Measurements from ENCODE around the gene EML4. TPM values are rescaled to one million over a fixed set of nuclear protein-coding genes. Genes with fewer than 3 reads are reported as not detected.
A peak's percentile ranks its signal among the peaks of the same experiment; 100 is the strongest.

The EML4 gene
- total RNA-seq, 1 donor from 2014 or later = 56.7 TPM

- H3K9me3 Mint-ChIP-seq = no peaks in the 10 kb centered on the region
- peaks cover 36% of the 10 kb centered on the region for H3K4me1 Mint-ChIP-seq (ENCODE audit: low read depth)
- no peaks in the 10 kb centered on the region for H3K27me3 Mint-ChIP-seq (ENCODE audit: insufficient read depth)
- no peak overlapping the region for H3K4me3 Mint-ChIP-seq
- H3K36me3 Mint-ChIP-seq (ENCODE audit: low read depth) = peaks cover 37% of the 10 kb centered on the region
- DNase-seq (ENCODE audit: low spot score) = no peak
- intact Hi-C loops (cut with micrococcal nuclease) = loop anchor here (5.0 kb wide), 1 partner anchor 41 kb away; no protein-coding TSS in a partner anchor
- H3K27ac Mint-ChIP-seq = no peak overlapping the region
These were observed 117.3 kb downstream of the EML4 start for GRCh38 chr2:42286268-42286946.

- Mint-ChIP-seq H3K27ac (no peak overlapping the region), H3K27me3 (ENCODE audit: insufficient read depth) (no peaks in the 10 kb centered on the region), H3K4me1 (ENCODE audit: low read depth) (peaks cover 40% of the 10 kb centered on the region), H3K4me3 (no peak overlapping the region), H3K36me3 (ENCODE audit: low read depth) (peaks cover 41% of the 10 kb centered on the region), H3K9me3 (no peaks in the 10 kb centered on the region)
- DNase-seq (ENCODE audit: low spot score) = no peak
- intact Hi-C loops (cut with micrococcal nuclease) = loop anchor here (5.0 kb wide), 1 partner anchor 38 kb away; no protein-coding TSS in a partner anchor
These were observed 119.7 kb downstream of the EML4 start for GRCh38 chr2:42288811-42289210.

GRCh38 chr2:42289222-42289621 is 120.1 kb downstream of the EML4 start:
- intact Hi-C loops (cut with micrococcal nuclease) = loop anchor here (5.0 kb wide), 1 partner anchor 38 kb away; no protein-coding TSS in a partner anchor
- DNase-seq (ENCODE audit: low spot score) = no peak
- Mint-ChIP-seq H3K4me1 (ENCODE audit: low read depth) (peaks cover 40% of the 10 kb centered on the region), H3K27ac (peak overlapping the region; percentile 40), H3K27me3 (ENCODE audit: insufficient read depth) (no peaks in the 10 kb centered on the region), H3K4me3 (no peak overlapping the region), H3K36me3 (ENCODE audit: low read depth) (peaks cover 39% of the 10 kb centered on the region), H3K9me3 (no peaks in the 10 kb centered on the region)

- Mint-ChIP-seq H3K9me3 (no peaks in the 10 kb centered on the region), H3K27ac (no peak overlapping the region), H3K4me3 (no peak overlapping the region), H3K27me3 (ENCODE audit: insufficient read depth) (no peaks in the 10 kb centered on the region), H3K4me1 (ENCODE audit: low read depth) (peaks cover 44% of the 10 kb centered on the region), H3K36me3 (ENCODE audit: low read depth) (peaks cover 41% of the 10 kb centered on the region)
- DNase-seq (ENCODE audit: low spot score) = no peak
- intact Hi-C loops (cut with micrococcal nuclease) = no loop called here
These were observed 120.9 kb downstream of the EML4 start for GRCh38 chr2:42290005-42290404.

- no peaks in the 10 kb centered on the region for H3K9me3 Mint-ChIP-seq
- intact Hi-C loops (cut with micrococcal nuclease) = no loop called here
- peaks cover 50% of the 10 kb centered on the region for H3K4me1 Mint-ChIP-seq (ENCODE audit: low read depth)
- no peak overlapping the region for H3K4me3 Mint-ChIP-seq
- DNase-seq (ENCODE audit: low spot score) = no peak
- peaks cover 52% of the 10 kb centered on the region for H3K36me3 Mint-ChIP-seq (ENCODE audit: low read depth)
- H3K27ac Mint-ChIP-seq = no peak overlapping the region
- no peaks in the 10 kb centered on the region for H3K27me3 Mint-ChIP-seq (ENCODE audit: insufficient read depth)
These were observed 123.9 kb downstream of the EML4 start for GRCh38 chr2:42293019-42293418.

GRCh38 chr2:42296226-42296625 is 127.1 kb downstream of the EML4 start:
- intact Hi-C loops (cut with micrococcal nuclease) = loop anchor here (2.0 to 5.0 kb wide), 2 partner anchors 44 to 65 kb away; partner anchors contain the start of gene COX7A2L
- H3K4me3 Mint-ChIP-seq = no peak overlapping the region
- peaks cover 50% of the 10 kb centered on the region for H3K4me1 Mint-ChIP-seq (ENCODE audit: low read depth)
- no peak for DNase-seq (ENCODE audit: low spot score)
- peaks cover 54% of the 10 kb centered on the region for H3K36me3 Mint-ChIP-seq (ENCODE audit: low read depth)
- peak overlapping the region; percentile 25 for H3K27ac Mint-ChIP-seq
- no peaks in the 10 kb centered on the region for H3K9me3 Mint-ChIP-seq
- H3K27me3 Mint-ChIP-seq (ENCODE audit: insufficient read depth) = no peaks in the 10 kb centered on the region

- Mint-ChIP-seq H3K27me3 (ENCODE audit: insufficient read depth) (no peaks in the 10 kb centered on the region), H3K4me1 (ENCODE audit: low read depth) (peaks cover 46% of the 10 kb centered on the region), H3K27ac (peak overlapping the region; percentile 25), H3K36me3 (ENCODE audit: low read depth) (peaks cover 48% of the 10 kb centered on the region), H3K9me3 (no peaks in the 10 kb centered on the region), H3K4me3 (peak overlapping the region; percentile 10)
- intact Hi-C loops (cut with micrococcal nuclease) = loop anchor here (2.0 to 5.0 kb wide), 2 partner anchors 45 to 63 kb away; partner anchors contain the start of gene COX7A2L
- DNase-seq (ENCODE audit: low spot score) = no peak
These were observed 128.3 kb downstream of the EML4 start for GRCh38 chr2:42297322-42297936.

- H3K27ac Mint-ChIP-seq = no peak overlapping the region
- no peaks in the 10 kb centered on the region for H3K9me3 Mint-ChIP-seq
- no peak for DNase-seq (ENCODE audit: low spot score)
- no peak overlapping the region for H3K4me3 Mint-ChIP-seq
- intact Hi-C loops (cut with micrococcal nuclease) = loop anchor here (5.0 kb wide), 1 partner anchor 46 kb away; no protein-coding TSS in a partner anchor
- peaks cover 45% of the 10 kb centered on the region for H3K4me1 Mint-ChIP-seq (ENCODE audit: low read depth)
- H3K36me3 Mint-ChIP-seq (ENCODE audit: low read depth) = peaks cover 48% of the 10 kb centered on the region
- no peaks in the 10 kb centered on the region for H3K27me3 Mint-ChIP-seq (ENCODE audit: insufficient read depth)
These were observed 129.0 kb downstream of the EML4 start for GRCh38 chr2:42298132-42298531.

- H3K27ac Mint-ChIP-seq = peak overlapping the region; percentile 45
- no peaks in the 10 kb centered on the region for H3K9me3 Mint-ChIP-seq
- peaks cover 45% of the 10 kb centered on the region for H3K4me1 Mint-ChIP-seq (ENCODE audit: low read depth)
- H3K27me3 Mint-ChIP-seq (ENCODE audit: insufficient read depth) = no peaks in the 10 kb centered on the region
- intact Hi-C loops (cut with micrococcal nuclease) = loop anchor here (5.0 kb wide), 1 partner anchor 47 kb away; no protein-coding TSS in a partner anchor
- H3K36me3 Mint-ChIP-seq (ENCODE audit: low read depth) = peaks cover 52% of the 10 kb centered on the region
- no peak overlapping the region for H3K4me3 Mint-ChIP-seq
- DNase-seq (ENCODE audit: low spot score) = no peak
These were observed 130.0 kb downstream of the EML4 start for GRCh38 chr2:42298996-42299754.

GRCh38 chr2:42300527-42300926 is 131.4 kb downstream of the EML4 start:
- Mint-ChIP-seq H3K27me3 (ENCODE audit: insufficient read depth) (no peaks in the 10 kb centered on the region), H3K4me1 (ENCODE audit: low read depth) (peaks cover 42% of the 10 kb centered on the region), H3K4me3 (no peak overlapping the region), H3K27ac (no peak overlapping the region), H3K9me3 (no peaks in the 10 kb centered on the region), H3K36me3 (ENCODE audit: low read depth) (peaks cover 50% of the 10 kb centered on the region)
- intact Hi-C loops (cut with micrococcal nuclease) = no loop called here
- DNase-seq (ENCODE audit: low spot score) = no peak

- Mint-ChIP-seq H3K4me1 (ENCODE audit: low read depth) (peaks cover 24% of the 10 kb centered on the region), H3K27ac (no peak overlapping the region), H3K9me3 (no peaks in the 10 kb centered on the region), H3K4me3 (no peak overlapping the region), H3K27me3 (ENCODE audit: insufficient read depth) (no peaks in the 10 kb centered on the region), H3K36me3 (ENCODE audit: low read depth) (peaks cover 42% of the 10 kb centered on the region)
- intact Hi-C loops (cut with micrococcal nuclease) = no loop called here
- DNase-seq (ENCODE audit: low spot score) = no peak
These were observed 134.1 kb downstream of the EML4 start for GRCh38 chr2:42303252-42303651.

GRCh38 chr2:42304059-42304713 is 135.0 kb downstream of the EML4 start:
- H3K27me3 Mint-ChIP-seq (ENCODE audit: insufficient read depth) = no peaks in the 10 kb centered on the region
- H3K4me1 Mint-ChIP-seq (ENCODE audit: low read depth) = peaks cover 16% of the 10 kb centered on the region
- peaks cover 37% of the 10 kb centered on the region for H3K36me3 Mint-ChIP-seq (ENCODE audit: low read depth)
- H3K27ac Mint-ChIP-seq = no peak overlapping the region
- H3K4me3 Mint-ChIP-seq = no peak overlapping the region
- intact Hi-C loops (cut with micrococcal nuclease) = no loop called here
- no peak for DNase-seq (ENCODE audit: low spot score)
- no peaks in the 10 kb centered on the region for H3K9me3 Mint-ChIP-seq
